ENCODE data around the gene DIAPH1. TPM values are rescaled to one million over a fixed set of nuclear protein-coding genes. Genes with fewer than 3 reads are reported as not detected.

Gene DIAPH1
- total RNA-seq, 1 donor from 2014 or later = 44.1 TPM

DNA sequence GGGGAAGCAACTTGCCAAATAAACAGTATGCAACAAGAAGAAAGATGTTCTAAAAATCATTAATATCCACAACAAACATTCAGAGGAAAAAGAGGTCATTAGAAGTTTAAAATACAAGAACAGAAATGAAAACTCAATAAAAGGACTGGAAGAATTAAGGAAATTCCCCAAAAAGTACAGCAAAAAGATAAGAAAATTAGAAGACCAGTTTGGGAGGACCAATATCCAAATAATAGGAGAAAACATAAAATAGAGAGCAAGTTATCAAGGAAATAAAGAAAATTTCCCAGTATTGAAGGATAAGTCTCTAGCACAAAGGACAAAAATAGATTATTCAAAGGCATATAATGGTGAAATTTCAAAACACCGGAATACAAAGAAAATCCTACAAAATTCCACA lies 21.9 kb downstream of the DIAPH1 start:
- no peak overlapping the region for H3K27ac Mint-ChIP-seq (ENCODE audit: unreplicated experiment)

DNA sequence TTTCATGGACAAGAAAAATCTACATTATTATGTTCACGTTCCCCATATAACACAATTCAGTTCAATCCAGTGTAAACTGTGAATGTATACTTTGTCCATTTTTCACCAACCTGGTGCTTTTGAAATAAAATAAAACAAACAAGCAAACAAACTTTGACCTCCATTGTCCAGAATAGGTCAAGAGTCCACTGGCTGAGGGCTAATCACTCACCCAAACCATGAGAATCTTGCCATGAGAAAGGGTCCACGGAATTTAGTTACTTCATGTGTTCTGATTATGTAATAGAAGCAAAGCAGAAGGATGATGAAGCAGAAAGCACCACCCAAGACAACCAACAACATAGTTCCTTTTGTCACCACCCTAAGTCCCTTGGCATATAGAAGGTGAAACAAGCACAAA lies 28.7 kb downstream of the DIAPH1 start:
- no peak for DNase-seq (ENCODE audit: low spot score)
- Mint-ChIP-seq H3K4me3 (ENCODE audit: unreplicated experiment) (no peak overlapping the region), H3K4me1 (ENCODE audit: low read depth) (no peaks in the 10 kb centered on the region), H3K27ac (ENCODE audit: unreplicated experiment) (no peak overlapping the region), H3K27me3 (ENCODE audit: low read depth) (no peaks in the 10 kb centered on the region), H3K36me3 (ENCODE audit: low read depth) (peaks cover 2% of the 10 kb centered on the region), H3K9me3 (ENCODE audit: low read depth) (no peaks in the 10 kb centered on the region)
- TF ChIP-seq, protein P1, sequence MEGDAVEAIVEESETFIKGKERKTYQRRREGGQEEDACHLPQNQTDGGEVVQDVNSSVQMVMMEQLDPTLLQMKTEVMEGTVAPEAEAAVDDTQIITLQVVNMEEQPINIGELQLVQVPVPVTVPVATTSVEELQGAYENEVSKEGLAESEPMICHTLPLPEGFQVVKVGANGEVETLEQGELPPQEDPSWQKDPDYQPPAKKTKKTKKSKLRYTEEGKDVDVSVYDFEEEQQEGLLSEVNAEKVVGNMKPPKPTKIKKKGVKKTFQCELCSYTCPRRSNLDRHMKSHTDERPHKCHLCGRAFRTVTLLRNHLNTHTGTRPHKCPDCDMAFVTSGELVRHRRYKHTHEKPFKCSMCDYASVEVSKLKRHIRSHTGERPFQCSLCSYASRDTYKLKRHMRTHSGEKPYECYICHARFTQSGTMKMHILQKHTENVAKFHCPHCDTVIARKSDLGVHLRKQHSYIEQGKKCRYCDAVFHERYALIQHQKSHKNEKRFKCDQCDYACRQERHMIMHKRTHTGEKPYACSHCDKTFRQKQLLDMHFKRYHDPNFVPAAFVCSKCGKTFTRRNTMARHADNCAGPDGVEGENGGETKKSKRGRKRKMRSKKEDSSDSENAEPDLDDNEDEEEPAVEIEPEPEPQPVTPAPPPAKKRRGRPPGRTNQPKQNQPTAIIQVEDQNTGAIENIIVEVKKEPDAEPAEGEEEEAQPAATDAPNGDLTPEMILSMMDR (IDR thresholded peaks at IDR 0.05) = no peak

More for the DNA sequence above, 21.9 kb downstream of the DIAPH1 start:
- no peaks in the 10 kb centered on the region for H3K27me3 Mint-ChIP-seq (ENCODE audit: low read depth)
- DNase-seq (ENCODE audit: low spot score) = no peak
- H3K9me3 Mint-ChIP-seq (ENCODE audit: low read depth) = no peaks in the 10 kb centered on the region
- no peaks in the 10 kb centered on the region for H3K36me3 Mint-ChIP-seq (ENCODE audit: low read depth)
- H3K4me3 Mint-ChIP-seq (ENCODE audit: unreplicated experiment) = no peak overlapping the region
- TF ChIP-seq, protein P1 (IDR thresholded peaks at IDR 0.05) = no peak
- peaks cover 10% of the 10 kb centered on the region for H3K4me1 Mint-ChIP-seq (ENCODE audit: low read depth)

DNA sequence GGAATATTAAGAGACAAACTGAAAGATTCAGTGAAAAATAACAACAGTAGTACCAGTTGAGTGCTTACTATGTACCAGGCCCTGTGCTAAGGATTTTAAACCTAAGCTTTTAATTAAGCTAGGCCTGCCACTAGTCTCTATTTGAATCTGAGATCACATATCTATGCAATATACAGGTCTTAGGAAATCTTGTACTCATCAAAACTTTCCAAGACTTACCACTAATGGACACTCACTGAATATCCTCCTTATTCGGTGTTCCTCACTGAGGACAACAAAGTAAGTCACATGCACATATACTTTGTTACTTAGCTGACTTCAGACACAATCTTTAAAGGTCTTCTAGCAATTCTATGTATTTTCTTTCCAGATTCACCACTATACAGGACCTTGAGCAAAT lies 32.6 kb downstream of the DIAPH1 start:
- Mint-ChIP-seq H3K27ac (ENCODE audit: unreplicated experiment) (no peak overlapping the region), H3K9me3 (ENCODE audit: low read depth) (no peaks in the 10 kb centered on the region), H3K27me3 (ENCODE audit: low read depth) (no peaks in the 10 kb centered on the region), H3K4me3 (ENCODE audit: unreplicated experiment) (no peak overlapping the region), H3K36me3 (ENCODE audit: low read depth) (peaks cover 23% of the 10 kb centered on the region), H3K4me1 (ENCODE audit: low read depth) (no peaks in the 10 kb centered on the region)
- no peak for DNase-seq (ENCODE audit: low spot score)
- TF ChIP-seq, protein P1 (IDR thresholded peaks at IDR 0.05) = no peak

DNA sequence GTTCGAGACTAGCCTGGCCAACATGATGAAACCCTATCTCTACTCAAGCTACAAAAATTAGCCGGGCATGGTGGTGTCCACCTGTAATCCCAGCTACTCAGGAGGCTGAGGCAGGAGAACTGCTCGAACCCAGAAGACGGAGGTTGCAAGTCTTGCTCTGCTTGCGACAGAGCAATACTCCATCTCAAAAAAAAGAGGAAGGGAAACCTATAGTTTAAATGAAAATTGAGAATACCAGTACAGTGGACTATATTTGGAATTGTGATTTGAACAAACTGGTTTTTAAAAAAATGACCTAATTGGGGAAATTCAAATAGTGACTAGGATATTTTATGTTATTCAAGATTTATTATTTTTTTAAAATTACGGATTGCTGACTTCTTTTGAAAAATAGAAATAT lies 33.2 kb downstream of the DIAPH1 start:
- no peak overlapping the region for H3K4me3 Mint-ChIP-seq (ENCODE audit: unreplicated experiment)
- H3K4me1 Mint-ChIP-seq (ENCODE audit: low read depth) = no peaks in the 10 kb centered on the region
- no peaks in the 10 kb centered on the region for H3K27me3 Mint-ChIP-seq (ENCODE audit: low read depth)
- TF ChIP-seq, protein P1 (IDR thresholded peaks at IDR 0.05) = no peak
- no peaks in the 10 kb centered on the region for H3K9me3 Mint-ChIP-seq (ENCODE audit: low read depth)
- DNase-seq (ENCODE audit: low spot score) = no peak
- H3K36me3 Mint-ChIP-seq (ENCODE audit: low read depth) = peaks cover 27% of the 10 kb centered on the region
- H3K27ac Mint-ChIP-seq (ENCODE audit: unreplicated experiment) = no peak overlapping the region

DNA sequence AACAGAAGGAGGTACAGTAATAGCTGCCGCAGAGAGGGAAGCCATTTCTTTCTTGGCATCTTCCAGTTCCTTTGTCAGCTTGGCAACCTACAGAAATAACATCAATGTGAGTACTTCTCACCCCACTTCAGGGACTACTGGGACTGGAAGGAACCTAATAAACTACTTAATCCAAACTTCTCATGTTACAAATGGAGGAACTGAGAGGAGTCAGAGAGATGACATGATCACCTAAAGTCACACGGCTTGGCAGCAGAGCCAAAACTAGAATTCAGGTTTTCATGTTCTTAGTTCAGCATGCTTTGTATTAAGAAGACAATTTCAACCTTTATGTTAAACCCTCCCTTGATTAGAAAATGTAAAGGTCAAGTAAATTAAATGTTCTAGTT lies 44.7 kb downstream of the DIAPH1 start:
- no peaks in the 10 kb centered on the region for H3K27me3 Mint-ChIP-seq (ENCODE audit: low read depth)
- TF ChIP-seq, protein P1 (IDR thresholded peaks at IDR 0.05) = no peak
- H3K9me3 Mint-ChIP-seq (ENCODE audit: low read depth) = no peaks in the 10 kb centered on the region
- peaks cover 30% of the 10 kb centered on the region for H3K36me3 Mint-ChIP-seq (ENCODE audit: low read depth)
- DNase-seq (ENCODE audit: low spot score) = no peak
- no peaks in the 10 kb centered on the region for H3K4me1 Mint-ChIP-seq (ENCODE audit: low read depth)
- H3K4me3 Mint-ChIP-seq (ENCODE audit: unreplicated experiment) = no peak overlapping the region
- H3K27ac Mint-ChIP-seq (ENCODE audit: unreplicated experiment) = no peak overlapping the region
